K562 (cell line): ENCODE results near the gene SLX4IP.

ENCODE experiments used
- HDAC6 ChIP-seq: IDR thresholded peaks from 2 replicates; pipeline ENCODE4 v1.6.1; 2012; ENCODE audit warnings: low read depth, mild to moderate bottlenecking, control low read depth, inconsistent platforms, low read length, moderate library complexity
- MAFG ChIP-seq: fragments of 450-650 bp; conservative IDR thresholded peaks from 2 replicates; pipeline ENCODE4 v1.6.1; 2016; ENCODE audit warnings: missing genetic modification characterization, missing compliant biosample characterization
- NR1H2 ChIP-seq: sonication (generic); formaldehyde crosslinking; IDR thresholded peaks from 2 replicates; pipeline ENCODE4 v1.4.0; 2020; ENCODE audit warnings: mild to moderate bottlenecking, missing genetic modification reagents
- POLR2A ChIP-seq: fragments of 450-650 bp; conservative IDR thresholded peaks from 2 replicates; pipeline ENCODE4 v1.6.1; 2016
- POLR2AphosphoS5 ChIP-seq: IDR thresholded peaks from 2 replicates; pipeline ENCODE4 v1.6.1; 2011; ENCODE audit warnings: mild to moderate bottlenecking, low read depth, low read length, moderate library complexity; ENCODE audit not compliant: control insufficient read depth, insufficient read depth
- POLR3G ChIP-seq: IDR thresholded peaks from 2 replicates; pipeline ENCODE4 v1.6.1; 2011; ENCODE audit not compliant: insufficient read length, insufficient replicate concordance; ENCODE audit errors: extremely low read depth
- TF ChIP-seq, protein P1 (sequence below): sonication (generic); formaldehyde crosslinking; IDR thresholded peaks from 2 replicates; pipeline ENCODE4 v1.8.0; 2022; ENCODE audit warnings: missing genetic modification reagents, mild to moderate bottlenecking, borderline replicate concordance
- TF ChIP-seq, protein P2 (sequence below), 3 experiments: IDR thresholded peaks in 2 of 3; conservative IDR thresholded peaks in 1 of 3; 2 replicates each; pipeline ENCODE4 v1.5.1; 2011 to 2012; ENCODE audit warnings: low read length in 3 of 3, mild to moderate bottlenecking in 3 of 3, control low read depth in 2 of 3, improper control_type of control experiment in 1 of 3, inconsistent platforms in 1 of 3, low read depth in 1 of 3, mixed read lengths in 1 of 3, moderate library complexity in 1 of 3; ENCODE audit not compliant: insufficient read depth in 2 of 3

DNA sequence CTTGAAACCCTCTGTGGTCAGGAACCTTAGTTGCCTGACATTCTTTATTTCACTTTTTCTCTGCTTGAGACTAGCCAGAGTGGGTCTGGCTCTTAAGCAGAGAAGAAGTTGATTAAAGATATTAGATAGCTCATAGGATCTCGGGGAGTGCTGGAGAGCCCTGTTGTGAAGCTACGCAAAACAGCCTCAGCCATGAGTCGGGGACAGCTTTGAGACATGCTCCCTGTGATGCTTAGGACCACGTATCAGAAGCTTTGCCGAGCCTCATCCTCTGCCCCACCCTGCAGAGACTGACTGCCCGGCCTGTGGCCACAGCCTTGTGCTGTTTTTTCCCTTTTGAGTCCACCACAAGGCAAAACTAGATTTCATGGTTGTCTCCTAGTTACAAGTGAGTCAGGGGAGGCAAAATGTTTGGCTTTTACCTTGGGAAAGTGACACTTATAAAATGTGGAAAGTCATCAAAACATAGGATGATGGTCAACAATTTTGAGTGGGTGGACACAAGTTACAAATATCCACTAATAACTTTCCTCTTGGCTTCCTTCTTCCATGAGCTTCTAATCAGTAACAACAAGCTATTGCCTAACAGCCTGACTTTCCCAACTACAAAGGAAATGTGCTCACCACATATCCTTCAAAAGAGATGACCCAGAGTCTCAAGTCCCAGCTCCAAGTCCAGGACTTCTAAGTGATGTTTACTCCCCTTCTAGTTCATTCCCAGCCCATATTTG, 130.3 kb downstream of the SLX4IP start:
- TF ChIP-seq NR1H2 (CRISPR knock-in tag) (no peak), MAFG (tag) (no peak), HDAC6 (no peak), POLR2AphosphoS5 (no peak), POLR3G (no peak), POLR2A (no peak)
- TF ChIP-seq, protein P1, sequence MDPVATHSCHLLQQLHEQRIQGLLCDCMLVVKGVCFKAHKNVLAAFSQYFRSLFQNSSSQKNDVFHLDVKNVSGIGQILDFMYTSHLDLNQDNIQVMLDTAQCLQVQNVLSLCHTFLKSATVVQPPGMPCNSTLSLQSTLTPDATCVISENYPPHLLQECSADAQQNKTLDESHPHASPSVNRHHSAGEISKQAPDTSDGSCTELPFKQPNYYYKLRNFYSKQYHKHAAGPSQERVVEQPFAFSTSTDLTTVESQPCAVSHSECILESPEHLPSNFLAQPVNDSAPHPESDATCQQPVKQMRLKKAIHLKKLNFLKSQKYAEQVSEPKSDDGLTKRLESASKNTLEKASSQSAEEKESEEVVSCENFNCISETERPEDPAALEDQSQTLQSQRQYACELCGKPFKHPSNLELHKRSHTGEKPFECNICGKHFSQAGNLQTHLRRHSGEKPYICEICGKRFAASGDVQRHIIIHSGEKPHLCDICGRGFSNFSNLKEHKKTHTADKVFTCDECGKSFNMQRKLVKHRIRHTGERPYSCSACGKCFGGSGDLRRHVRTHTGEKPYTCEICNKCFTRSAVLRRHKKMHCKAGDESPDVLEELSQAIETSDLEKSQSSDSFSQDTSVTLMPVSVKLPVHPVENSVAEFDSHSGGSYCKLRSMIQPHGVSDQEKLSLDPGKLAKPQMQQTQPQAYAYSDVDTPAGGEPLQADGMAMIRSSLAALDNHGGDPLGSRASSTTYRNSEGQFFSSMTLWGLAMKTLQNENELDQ (CRISPR knock-in tag) = no peak
- TF ChIP-seq, protein P2, sequence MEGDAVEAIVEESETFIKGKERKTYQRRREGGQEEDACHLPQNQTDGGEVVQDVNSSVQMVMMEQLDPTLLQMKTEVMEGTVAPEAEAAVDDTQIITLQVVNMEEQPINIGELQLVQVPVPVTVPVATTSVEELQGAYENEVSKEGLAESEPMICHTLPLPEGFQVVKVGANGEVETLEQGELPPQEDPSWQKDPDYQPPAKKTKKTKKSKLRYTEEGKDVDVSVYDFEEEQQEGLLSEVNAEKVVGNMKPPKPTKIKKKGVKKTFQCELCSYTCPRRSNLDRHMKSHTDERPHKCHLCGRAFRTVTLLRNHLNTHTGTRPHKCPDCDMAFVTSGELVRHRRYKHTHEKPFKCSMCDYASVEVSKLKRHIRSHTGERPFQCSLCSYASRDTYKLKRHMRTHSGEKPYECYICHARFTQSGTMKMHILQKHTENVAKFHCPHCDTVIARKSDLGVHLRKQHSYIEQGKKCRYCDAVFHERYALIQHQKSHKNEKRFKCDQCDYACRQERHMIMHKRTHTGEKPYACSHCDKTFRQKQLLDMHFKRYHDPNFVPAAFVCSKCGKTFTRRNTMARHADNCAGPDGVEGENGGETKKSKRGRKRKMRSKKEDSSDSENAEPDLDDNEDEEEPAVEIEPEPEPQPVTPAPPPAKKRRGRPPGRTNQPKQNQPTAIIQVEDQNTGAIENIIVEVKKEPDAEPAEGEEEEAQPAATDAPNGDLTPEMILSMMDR (IDR thresholded peaks at IDR 0.05 in 2 of 3, conservative IDR thresholded peaks at IDR 0.05 in 1 of 3; ENCODE audit: insufficient read depth in 2 of 3, low read depth in 1 of 3, low read length in 3 of 3) = no peak
